CD4-positive, alpha-beta memory T cell (primary cell): Measurements from ENCODE around the gene NPY4R. TPM values are rescaled to one million over a fixed set of nuclear protein-coding genes. Genes with fewer than 3 reads are reported as not detected.
"Not testable (repeated sequence)": the region's sequence is repeated elsewhere in the genome, so short reads cannot be mapped to it uniquely, and the experiment has no call there.

Experiments used
- CTCF ChIA-PET: fragments of 350-600 bp; sonication (Branson Sonifier 250); formaldehyde crosslinking; loops from one replicate; lab custom pipeline; 2021; ENCODE audit warnings: inconsistent platforms; ENCODE audit not compliant: partially characterized antibody; lab: Charles Lee
- POLR2A ChIA-PET: fragments of 350-600 bp; sonication (Branson Sonifier 250); formaldehyde crosslinking; loops from one replicate; lab custom pipeline; 2021; ENCODE audit not compliant: partially characterized antibody; lab: Charles Lee
- DNase-seq, 5 donors: peaks; one replicate each; pipeline versions ENCODE4 v3.0.0 to v3.0.0-alpha.2; 2020 to 2022; ENCODE audit warnings: mixed read lengths in 1 of 5
- H3K27ac ChIP-seq: one replicate; pipeline ENCODE4 v1.7.0; 2013; ENCODE audit warnings: low read depth, low read length
- H3K27me3 ChIP-seq: 2 replicates; pipeline ENCODE4 v1.7.0; 2013; ENCODE audit warnings: mild to moderate bottlenecking, low read length, moderate library complexity; ENCODE audit not compliant: insufficient read depth
- H3K36me3 ChIP-seq: 2 replicates; pipeline ENCODE4 v1.7.0; 2013; ENCODE audit warnings: mild to moderate bottlenecking, low read length, moderate library complexity; ENCODE audit not compliant: insufficient read depth
- H3K4me1 ChIP-seq: 2 replicates; pipeline ENCODE4 v1.7.0; 2013; ENCODE audit warnings: mild to moderate bottlenecking, low read length, moderate library complexity; ENCODE audit not compliant: insufficient read depth
- H3K4me3 ChIP-seq, 2 donors: one replicate each; pipeline ENCODE4 v1.7.0; 2013; ENCODE audit warnings: low read length in 2 of 2, mild to moderate bottlenecking in 1 of 2
- H3K9me3 ChIP-seq, 2 donors: one replicate each; pipeline ENCODE4 v1.7.0; 2013; ENCODE audit warnings: low read length in 2 of 2, control low read depth in 1 of 2; ENCODE audit not compliant: control insufficient read depth in 1 of 2
- H3K27ac Mint-ChIP-seq, 7 donors: one replicate each; pipeline ENCODE4 v1.8.0; 2020 to 2021; ENCODE audit warnings: mixed read lengths in 7 of 7, mild to moderate bottlenecking in 6 of 7, inconsistent platforms in 3 of 7, moderate library complexity in 3 of 7
- H3K27me3 Mint-ChIP-seq, 2 donors: one replicate each; pipeline ENCODE4 v1.8.0; 2020 to 2021; ENCODE audit warnings: mixed read lengths in 2 of 2
- H3K36me3 Mint-ChIP-seq, 2 donors: one replicate each; pipeline ENCODE4 v1.8.0; 2020 to 2021; ENCODE audit warnings: mixed read lengths in 2 of 2, inconsistent platforms in 1 of 2, mild to moderate bottlenecking in 1 of 2
- H3K4me1 Mint-ChIP-seq, 4 donors: one replicate each; pipeline ENCODE4 v1.8.0; 2020 to 2021; ENCODE audit warnings: mixed read lengths in 4 of 4, mild to moderate bottlenecking in 1 of 4
- H3K4me3 Mint-ChIP-seq, 8 donors: one replicate each; pipeline ENCODE4 v1.8.0; 2020 to 2021; ENCODE audit warnings: mixed read lengths in 8 of 8, mild to moderate bottlenecking in 7 of 8, moderate library complexity in 6 of 8, inconsistent platforms in 3 of 8
- H3K9me3 Mint-ChIP-seq, 8 donors: one replicate each; pipeline ENCODE4 v1.8.0; 2020 to 2021; ENCODE audit warnings: mixed read lengths in 8 of 8, mild to moderate bottlenecking in 5 of 8, inconsistent platforms in 3 of 8, moderate library complexity in 1 of 8
- intact Hi-C: fragments of 100-400 bp; cut with micrococcal nuclease; formaldehyde crosslinking; loops from one replicate; pipeline ENCODE4 v1.15.1; 2023
- polyA plus RNA-seq, 2 donors: library from polyadenylated mRNA; unstranded; fragments of 300-500 nt; fragmentation: Illumina TruSeq; gene quantifications; one replicate each; pipeline ENCODE4 v1.2.3, GENCODE V29; 2021
- total RNA-seq, 2 experiments: library from RNA; stranded (reverse); gene quantifications; one replicate each; pipeline ENCODE4 v1.2.3, GENCODE V29; 2021

Gene NPY4R
- total and polyA plus RNA-seq, 4 experiments from 2014 or later, result not detected

DNA sequence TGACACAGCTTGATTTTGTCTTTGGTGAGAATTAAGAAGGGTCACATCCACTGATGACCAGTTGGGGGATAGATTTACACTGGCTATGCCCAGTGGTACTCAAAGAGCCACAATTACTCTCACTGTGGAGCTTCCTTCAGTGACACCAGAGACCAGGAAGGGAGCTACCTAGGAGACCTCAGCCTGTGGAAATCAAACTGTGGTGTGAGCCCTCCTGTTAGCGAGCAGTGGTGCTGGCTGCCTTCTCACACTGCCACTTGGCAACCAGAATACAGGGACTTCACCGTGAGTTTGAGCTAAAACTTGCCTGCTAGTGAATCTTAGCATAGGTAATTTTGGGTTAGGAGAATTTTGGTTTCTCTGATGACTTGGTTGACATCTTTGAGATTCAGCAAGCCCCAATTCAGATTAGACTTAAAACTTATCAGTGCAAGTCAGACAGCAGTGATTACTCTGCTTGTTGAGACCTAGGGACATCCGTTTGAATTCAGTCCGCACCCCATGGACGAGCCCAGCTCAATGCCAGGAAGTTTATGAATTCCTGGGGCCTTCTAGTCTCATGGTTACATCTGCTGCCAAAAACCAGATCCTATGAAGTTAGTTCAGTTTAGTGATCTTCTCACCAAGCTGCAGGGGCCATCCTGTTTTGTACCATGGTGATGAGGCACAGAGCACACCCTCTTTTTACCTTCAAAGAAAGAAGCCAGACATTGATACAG, 33.4 kb upstream of the NPY4R start:
- H3K9me3 Mint-ChIP-seq, H3K27me3 Mint-ChIP-seq, H3K36me3 ChIP-seq, H3K4me3 Mint-ChIP-seq, H3K27ac ChIP-seq, H3K27ac Mint-ChIP-seq, H3K4me1 Mint-ChIP-seq, H3K27me3 ChIP-seq, H3K4me1 ChIP-seq, DNase-seq, H3K9me3 ChIP-seq, intact Hi-C loops, CTCF ChIA-PET, H3K4me3 ChIP-seq, H3K36me3 Mint-ChIP-seq, POLR2A ChIA-PET: not testable (repeated sequence)

- H3K27ac ChIP-seq, DNase-seq, H3K36me3 Mint-ChIP-seq, H3K36me3 ChIP-seq, H3K27me3 ChIP-seq, H3K4me3 Mint-ChIP-seq, H3K9me3 ChIP-seq, intact Hi-C loops, H3K4me3 ChIP-seq, H3K9me3 Mint-ChIP-seq, POLR2A ChIA-PET, CTCF ChIA-PET, H3K27ac Mint-ChIP-seq, H3K4me1 ChIP-seq, H3K4me1 Mint-ChIP-seq, H3K27me3 Mint-ChIP-seq: not testable (repeated sequence)
Observed at GRCh38 chr10:46497878-46498277, 32.1 kb upstream of the NPY4R start.

- H3K27ac ChIP-seq, H3K9me3 ChIP-seq, DNase-seq, H3K4me3 ChIP-seq, H3K36me3 ChIP-seq, H3K9me3 Mint-ChIP-seq, CTCF ChIA-PET, H3K27me3 Mint-ChIP-seq, H3K4me1 Mint-ChIP-seq, H3K27ac Mint-ChIP-seq, H3K4me3 Mint-ChIP-seq, H3K4me1 ChIP-seq, POLR2A ChIA-PET, H3K27me3 ChIP-seq, intact Hi-C loops, H3K36me3 Mint-ChIP-seq: not testable (repeated sequence)
Observed at GRCh38 chr10:46497401-46497800, 31.6 kb upstream of the NPY4R start.

GRCh38 chr10:46491364-46492114, 25.8 kb upstream of the NPY4R start:
- H3K4me3 Mint-ChIP-seq, H3K36me3 ChIP-seq, intact Hi-C loops, DNase-seq, H3K27ac Mint-ChIP-seq, H3K9me3 Mint-ChIP-seq, H3K27ac ChIP-seq, H3K4me1 Mint-ChIP-seq, POLR2A ChIA-PET, CTCF ChIA-PET, H3K4me1 ChIP-seq, H3K4me3 ChIP-seq, H3K9me3 ChIP-seq, H3K27me3 Mint-ChIP-seq, H3K36me3 Mint-ChIP-seq, H3K27me3 ChIP-seq: not testable (repeated sequence)

DNA sequence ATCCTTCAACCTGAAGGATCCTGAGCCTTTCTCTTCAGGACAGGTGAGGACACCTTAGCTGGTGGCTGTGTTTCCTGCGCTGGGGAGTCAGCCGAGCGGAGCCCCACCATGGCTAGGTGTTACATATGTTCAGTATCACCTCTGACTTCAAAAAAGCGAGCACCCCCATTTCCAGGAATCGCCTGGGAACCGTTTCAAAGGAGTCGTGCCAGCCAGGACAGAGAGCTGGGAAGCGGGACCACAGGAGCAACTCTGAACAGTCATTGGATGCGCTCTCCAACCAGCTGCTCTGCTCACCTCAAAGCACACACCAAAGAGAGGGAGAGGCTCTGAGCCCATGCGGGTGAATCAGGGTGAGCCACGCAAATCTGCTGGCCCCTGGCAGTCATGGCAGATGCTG, 24.5 kb upstream of the NPY4R start:
- H3K27ac ChIP-seq, H3K4me3 ChIP-seq, H3K4me1 ChIP-seq, H3K4me3 Mint-ChIP-seq, H3K27ac Mint-ChIP-seq, H3K9me3 ChIP-seq, CTCF ChIA-PET, H3K36me3 ChIP-seq, H3K36me3 Mint-ChIP-seq, H3K4me1 Mint-ChIP-seq, DNase-seq, H3K9me3 Mint-ChIP-seq, H3K27me3 Mint-ChIP-seq, POLR2A ChIA-PET, intact Hi-C loops, H3K27me3 ChIP-seq: not testable (repeated sequence)

GRCh38 chr10:46486459-46486858, 20.7 kb upstream of the NPY4R start:
- H3K4me3 Mint-ChIP-seq, H3K36me3 ChIP-seq, intact Hi-C loops, DNase-seq, H3K27ac ChIP-seq, H3K27me3 Mint-ChIP-seq, CTCF ChIA-PET, H3K9me3 Mint-ChIP-seq, H3K4me3 ChIP-seq, H3K4me1 ChIP-seq, H3K9me3 ChIP-seq, H3K27me3 ChIP-seq, H3K27ac Mint-ChIP-seq, H3K4me1 Mint-ChIP-seq, H3K36me3 Mint-ChIP-seq, POLR2A ChIA-PET: not testable (repeated sequence)

DNA sequence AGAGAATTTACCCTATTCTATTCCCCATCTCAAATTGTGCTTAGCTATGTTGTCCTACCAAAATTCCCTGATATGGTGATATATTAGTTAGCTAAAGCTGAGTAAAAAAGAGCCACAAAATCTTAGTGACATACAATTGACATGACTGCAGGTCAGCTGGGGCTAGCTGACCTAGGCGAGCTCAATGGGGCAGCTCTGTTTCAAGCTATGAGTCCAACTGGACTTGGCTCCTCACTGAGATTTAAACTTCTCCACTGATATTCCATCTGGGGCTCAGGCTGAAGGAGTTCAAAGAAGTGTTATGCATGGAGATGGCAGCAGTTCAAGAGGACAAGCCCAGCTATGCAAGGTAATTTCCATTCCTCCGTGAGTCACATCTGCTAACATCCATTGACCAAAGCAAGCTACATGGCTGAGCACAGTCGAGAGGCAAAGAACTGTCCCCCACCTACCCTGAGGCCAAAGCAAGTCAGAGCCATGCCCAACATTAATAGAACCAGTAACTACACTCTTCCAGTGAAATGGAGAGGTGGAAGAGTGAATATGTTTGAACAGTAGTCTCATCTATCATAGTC, 9.1 kb upstream of the NPY4R start:
- H3K27ac ChIP-seq, H3K9me3 Mint-ChIP-seq, H3K27ac Mint-ChIP-seq, H3K36me3 Mint-ChIP-seq, H3K4me3 Mint-ChIP-seq, DNase-seq, H3K4me3 ChIP-seq, intact Hi-C loops, H3K4me1 Mint-ChIP-seq, H3K4me1 ChIP-seq, H3K27me3 Mint-ChIP-seq, H3K36me3 ChIP-seq, POLR2A ChIA-PET, CTCF ChIA-PET, H3K27me3 ChIP-seq, H3K9me3 ChIP-seq: not testable (repeated sequence)
